Brain microvascular endothelial cell (primary cell): Measurements from ENCODE around the gene MAMDC2.

Source experiments
- DNase-seq: peaks from one replicate; pipeline ENCODE4 v3.0.0-alpha.2; 2020
- H3K27ac ChIP-seq: fragments of 250-450 bp; sonication (Bioruptor Pico); 2 replicates; pipeline ENCODE4 v1.5.1; 2020; ENCODE audit warnings: mild to moderate bottlenecking, moderate library complexity
- H3K27me3 ChIP-seq: fragments of 250-450 bp; sonication (Bioruptor Pico); replicated peaks from 2 replicates; pipeline ENCODE4 v1.5.1; 2020; ENCODE audit warnings: mild to moderate bottlenecking
- H3K36me3 ChIP-seq: fragments of 250-450 bp; sonication (Bioruptor Pico); replicated peaks from 2 replicates; pipeline ENCODE4 v1.5.1; 2020; ENCODE audit warnings: mild to moderate bottlenecking
- H3K4me3 ChIP-seq: 2 replicates; pipeline ENCODE4 v1.5.1; 2011; ENCODE audit warnings: low read depth, mild to moderate bottlenecking, control low read depth, low read length, moderate library complexity
- CTCF ChIP-seq: IDR thresholded peaks from 2 replicates; pipeline ENCODE4 v1.5.1; 2011; ENCODE audit warnings: low read depth, mild to moderate bottlenecking, moderate library complexity, low read length, control low read depth, inconsistent platforms; ENCODE audit errors: missing control alignments
- in situ Hi-C: cut with HindIII; loops from 2 replicates; pipeline ENCODE4 v1.10.0; 2017; ENCODE audit warnings: low sequenced_read_pairs, low pct_ligation_motif_present

The MAMDC2 gene

GRCh38 chr9:70060883-70061507, 17.3 kb downstream of the MAMDC2 start:
- in situ Hi-C loops: no loop called here
- Histone ChIP-seq H3K4me3 (no peak overlapping the region), H3K36me3 (no peaks in the 10 kb centered on the region), H3K27ac (no peak overlapping the region), H3K27me3 (no peaks in the 10 kb centered on the region)
- no peak for DNase-seq
- no peak for TF ChIP-seq CTCF

GRCh38 chr9:70061776-70062175, 18.1 kb downstream of the MAMDC2 start:
- no peak overlapping the region for H3K4me3 ChIP-seq
- no peak for DNase-seq
- no peaks in the 10 kb centered on the region for H3K27me3 ChIP-seq
- no peak for TF ChIP-seq CTCF
- in situ Hi-C loops: no loop called here
- no peak overlapping the region for H3K27ac ChIP-seq
- H3K36me3 ChIP-seq: no peaks in the 10 kb centered on the region

DNA sequence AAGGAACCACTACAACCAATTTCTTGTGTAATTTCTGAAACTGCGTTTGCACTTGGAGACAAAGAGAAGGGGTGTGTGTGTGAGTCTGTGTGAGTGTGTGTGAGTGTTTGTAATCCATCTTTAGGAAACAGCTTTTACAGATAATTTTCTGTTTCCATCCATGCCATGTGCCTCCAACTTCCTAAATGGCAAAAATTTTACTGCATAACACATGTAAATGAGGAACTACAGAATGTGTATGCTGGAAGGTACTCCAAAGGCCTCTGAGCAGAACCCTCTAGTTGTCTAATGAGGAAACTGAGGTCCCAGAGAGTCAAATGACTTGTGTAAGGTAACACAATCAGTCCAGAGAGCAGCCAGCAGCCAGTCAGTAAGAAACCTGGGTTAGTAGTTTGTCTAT, 20.8 kb downstream of the MAMDC2 start:
- Histone ChIP-seq H3K27ac (no peak overlapping the region), H3K36me3 (no peaks in the 10 kb centered on the region), H3K4me3 (no peak overlapping the region), H3K27me3 (no peaks in the 10 kb centered on the region)
- no peak for DNase-seq
- TF ChIP-seq CTCF: no peak
- in situ Hi-C loops: no loop called here

GRCh38 chr9:70065572-70065971, 21.9 kb downstream of the MAMDC2 start:
- no peaks in the 10 kb centered on the region for H3K27me3 ChIP-seq
- H3K36me3 ChIP-seq: no peaks in the 10 kb centered on the region
- H3K4me3 ChIP-seq: no peak overlapping the region
- in situ Hi-C loops: no loop called here
- no peak for TF ChIP-seq CTCF
- no peak for DNase-seq
- H3K27ac ChIP-seq: no peak overlapping the region

GRCh38 chr9:70066418-70066817, 22.8 kb downstream of the MAMDC2 start:
- no peak for TF ChIP-seq CTCF
- H3K36me3 ChIP-seq: no peaks in the 10 kb centered on the region
- H3K27me3 ChIP-seq: no peaks in the 10 kb centered on the region
- H3K4me3 ChIP-seq: no peak overlapping the region
- DNase-seq: no peak
- no peak overlapping the region for H3K27ac ChIP-seq
- in situ Hi-C loops: no loop called here

- in situ Hi-C loops: no loop called here
- no peak for DNase-seq
- no peaks in the 10 kb centered on the region for H3K36me3 ChIP-seq
- H3K4me3 ChIP-seq: no peak overlapping the region
- TF ChIP-seq CTCF: no peak
- H3K27me3 ChIP-seq: no peaks in the 10 kb centered on the region
- H3K27ac ChIP-seq: no peak overlapping the region
Observed at GRCh38 chr9:70066874-70067273, 23.2 kb downstream of the MAMDC2 start.
